SHP77 (cell line): ENCODE results near the gene HERC2.
"Not testable (repeated sequence)": the region's sequence is repeated elsewhere in the genome, so short reads cannot be mapped to it uniquely, and the experiment has no call there.

ENCODE experiments used
- DNase-seq, 2 experiments: peaks; one replicate each; lab custom pipeline; 2025; lab: John Stamatoyannopoulos, UW

The HERC2 gene

GRCh38 chr15:28273873-28274610 is 47.9 kb downstream of the HERC2 start:
- DNase-seq = no peak

DNA sequence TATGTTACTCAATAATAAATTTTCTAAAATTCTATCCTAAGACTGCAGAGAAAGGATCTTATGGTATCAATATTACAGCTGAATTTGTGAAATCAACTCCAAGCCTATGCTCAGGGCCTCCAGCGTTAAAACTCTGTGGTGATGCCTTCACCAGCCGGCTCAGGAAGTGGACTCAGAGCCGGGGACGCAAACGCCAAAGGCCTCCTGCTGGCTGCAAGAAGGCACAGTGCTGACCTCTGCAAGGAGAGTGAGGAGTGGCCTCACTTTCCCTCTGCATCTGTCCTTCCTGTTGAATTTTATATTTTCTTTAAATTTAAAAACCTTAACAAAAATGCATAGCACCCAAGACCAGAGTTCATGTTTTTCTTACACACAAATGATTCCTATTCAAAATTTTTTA is 48.5 kb downstream of the HERC2 start:
- no peak for DNase-seq

GRCh38 chr15:28272587-28272986 is 49.4 kb downstream of the HERC2 start:
- DNase-seq = no peak

- no peak for DNase-seq
These were observed 50.2 kb downstream of the HERC2 start for GRCh38 chr15:28271697-28272260.

GRCh38 chr15:28269097-28269496 is 52.9 kb downstream of the HERC2 start:
- DNase-seq = no peak

DNA sequence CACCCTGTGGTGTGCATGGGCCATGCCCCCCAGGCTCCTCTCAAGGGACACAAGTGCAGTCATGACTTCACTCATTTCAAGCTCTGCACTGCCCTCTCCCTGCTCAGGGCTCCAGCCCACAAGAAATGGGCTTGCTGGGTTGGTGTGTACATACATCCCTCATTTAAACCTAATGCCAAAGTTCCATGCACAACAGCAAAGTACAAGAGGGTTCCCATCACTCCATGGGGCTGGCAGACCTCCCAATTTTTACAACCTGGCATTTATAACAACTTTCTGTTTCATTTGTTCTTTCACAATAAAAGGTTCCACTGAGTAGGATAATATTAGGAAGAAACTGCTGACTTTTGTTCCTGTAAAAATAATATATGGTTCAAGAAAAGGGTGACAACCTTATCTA is 54.3 kb downstream of the HERC2 start:
- no peak for DNase-seq

DNA sequence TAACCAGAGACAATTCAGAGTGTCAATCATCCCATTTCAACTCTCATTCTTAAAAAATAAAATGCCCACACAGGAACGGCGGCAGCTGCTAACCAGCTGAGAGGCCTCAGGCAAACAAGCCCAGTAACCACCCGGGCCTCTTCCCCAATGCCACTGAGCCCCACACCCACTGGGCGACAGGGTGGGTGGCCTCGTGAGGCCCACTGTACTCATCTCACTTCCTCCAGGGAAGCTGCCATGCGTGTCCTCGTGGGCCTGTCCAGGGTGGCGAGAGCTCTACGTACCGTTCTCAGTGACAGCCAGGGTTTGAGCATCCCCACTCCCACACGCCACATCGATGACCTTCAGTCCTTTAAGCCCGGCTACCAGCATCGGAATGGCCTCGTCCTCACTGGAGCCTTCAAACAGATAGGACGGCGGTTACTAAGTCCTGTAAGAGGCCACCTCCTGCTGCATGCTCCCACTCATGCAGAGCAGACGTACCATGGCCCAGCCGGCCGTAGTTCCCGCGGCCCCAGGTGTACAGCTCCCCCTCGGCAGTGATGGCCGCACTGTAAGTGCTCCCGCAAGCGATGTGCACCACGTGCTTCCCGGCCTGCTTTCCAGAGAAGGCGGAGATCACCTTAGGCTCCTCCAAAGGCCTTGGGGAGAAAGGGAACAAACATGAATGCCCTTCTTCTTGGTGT is 56.5 kb downstream of the HERC2 start:
- no peak for DNase-seq

DNA sequence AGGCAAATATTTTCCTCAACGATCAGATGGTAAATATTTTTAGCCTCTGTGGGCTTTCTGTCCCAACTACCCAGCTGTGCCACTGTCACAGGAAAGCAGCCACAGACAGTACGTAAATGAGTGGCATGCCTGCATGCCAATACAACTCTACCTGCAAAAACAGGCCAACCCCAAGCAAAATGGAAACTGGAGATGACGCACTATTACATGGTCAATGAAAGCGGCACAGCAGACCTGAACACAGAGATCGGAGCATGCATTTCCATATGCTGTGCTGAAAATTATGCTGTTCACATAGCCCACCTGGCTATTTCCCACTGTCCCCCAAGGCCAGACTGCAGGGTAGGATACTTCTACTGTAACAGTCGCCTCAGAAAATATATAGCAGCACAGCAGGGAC is 57.8 kb downstream of the HERC2 start:
- DNase-seq = no peak

GRCh38 chr15:28262438-28262837 is 59.5 kb downstream of the HERC2 start:
- no peak for DNase-seq

GRCh38 chr15:28260722-28261121 is 61.3 kb downstream of the HERC2 start:
- no peak for DNase-seq

DNA sequence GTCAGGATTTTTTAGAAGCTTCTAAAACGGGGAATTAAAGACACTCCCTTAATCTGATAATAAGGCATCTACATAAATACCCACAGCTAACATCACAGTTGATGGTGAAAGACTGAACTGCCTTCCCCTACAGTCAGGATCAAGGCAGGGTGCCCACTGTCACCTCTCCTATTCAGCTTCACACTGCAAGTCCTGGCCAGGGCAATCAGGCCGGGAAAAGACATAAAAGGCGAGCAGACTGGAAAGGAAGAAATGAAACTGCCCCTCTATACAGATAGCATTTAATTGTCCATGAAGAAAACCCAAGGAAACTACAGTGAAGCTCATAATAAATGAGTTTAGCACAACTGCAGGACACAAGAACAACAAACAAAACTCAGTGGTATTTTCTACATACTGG is 61.7 kb downstream of the HERC2 start:
- no peak for DNase-seq

DNA sequence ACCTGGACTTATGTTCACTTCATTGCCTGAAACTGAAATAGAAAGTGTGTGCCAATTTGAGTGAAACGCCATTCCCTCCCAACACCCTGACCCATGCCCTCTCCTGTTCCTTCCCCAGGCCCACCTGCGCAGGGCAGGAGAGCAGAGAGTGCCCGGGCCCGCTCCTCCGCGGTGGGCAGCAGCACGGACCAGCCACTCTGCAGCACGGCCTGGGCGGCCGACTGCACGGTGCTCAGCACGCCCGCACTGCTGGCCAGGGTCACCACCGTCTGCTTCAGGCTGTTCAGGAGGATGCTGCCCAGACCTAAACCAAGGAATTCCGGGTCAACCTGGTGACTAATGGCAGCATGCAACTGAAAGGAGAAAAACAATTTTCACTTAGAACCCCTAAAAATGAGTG is 66.0 kb downstream of the HERC2 start:
- no peak for DNase-seq

- no peak for DNase-seq
These were observed 69.1 kb downstream of the HERC2 start for GRCh38 chr15:28252831-28253230.

DNA sequence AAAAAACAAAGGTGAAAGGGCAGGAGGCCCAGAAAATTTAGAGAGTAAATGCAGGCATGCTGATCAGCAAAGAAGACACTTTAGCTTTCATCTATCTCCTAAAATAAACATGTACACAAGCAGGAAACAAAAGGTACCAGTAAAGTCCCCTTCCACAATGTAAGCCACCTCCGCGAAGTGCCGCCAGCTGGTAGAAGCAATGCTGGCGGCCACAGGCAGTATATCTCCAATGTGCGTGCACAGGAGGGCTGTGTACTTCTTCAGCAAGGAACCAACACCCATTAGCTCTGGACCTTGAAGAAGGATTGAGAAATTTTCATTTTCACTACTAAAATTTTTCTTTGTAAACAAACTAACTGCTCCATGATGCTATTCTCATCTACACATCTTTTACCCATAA is 75.4 kb downstream of the HERC2 start:
- DNase-seq = no peak

DNA sequence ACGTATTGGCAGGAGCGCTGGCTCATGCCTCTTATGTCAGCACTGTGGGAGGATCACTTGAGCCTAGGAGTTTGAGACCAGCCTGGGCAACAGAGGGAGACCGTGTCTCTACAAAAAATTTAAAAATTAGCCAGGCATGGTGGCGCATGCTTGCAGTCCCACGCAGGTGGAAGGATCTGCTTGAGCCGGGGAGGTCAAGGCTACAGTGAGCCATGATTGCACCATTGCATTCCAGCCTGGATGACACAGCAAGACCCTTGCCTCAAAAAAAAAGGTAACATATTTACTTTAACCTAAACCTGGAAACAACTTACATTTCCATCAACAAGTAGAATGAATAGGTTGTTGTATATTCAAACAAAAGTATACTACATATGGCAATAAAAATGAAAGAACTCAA is 78.1 kb downstream of the HERC2 start:
- no peak for DNase-seq

DNA sequence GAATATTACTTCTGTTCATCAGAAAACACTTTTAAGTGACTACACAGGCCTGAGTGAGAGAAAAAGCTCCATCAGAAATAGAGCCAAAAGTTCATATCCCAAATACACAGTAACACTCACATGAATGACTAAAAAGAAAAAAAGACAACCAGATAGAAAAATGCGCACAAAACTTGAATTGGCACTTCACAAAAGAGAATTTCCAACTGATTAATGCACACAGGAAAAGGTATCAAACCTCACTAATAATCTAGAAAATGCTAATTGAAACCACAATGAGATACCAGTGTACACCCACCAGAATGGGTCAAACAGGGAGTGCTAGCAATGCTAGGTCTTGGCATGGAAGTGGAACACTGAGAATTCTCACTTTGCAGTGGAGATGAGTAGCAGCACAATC is 78.6 kb downstream of the HERC2 start:
- no peak for DNase-seq

GRCh38 chr15:28238296-28238695 is 83.7 kb downstream of the HERC2 start:
- not testable (repeated sequence) for DNase-seq

- not testable (repeated sequence) for DNase-seq
These were observed 90.2 kb downstream of the HERC2 start for GRCh38 chr15:28231743-28232142.

DNA sequence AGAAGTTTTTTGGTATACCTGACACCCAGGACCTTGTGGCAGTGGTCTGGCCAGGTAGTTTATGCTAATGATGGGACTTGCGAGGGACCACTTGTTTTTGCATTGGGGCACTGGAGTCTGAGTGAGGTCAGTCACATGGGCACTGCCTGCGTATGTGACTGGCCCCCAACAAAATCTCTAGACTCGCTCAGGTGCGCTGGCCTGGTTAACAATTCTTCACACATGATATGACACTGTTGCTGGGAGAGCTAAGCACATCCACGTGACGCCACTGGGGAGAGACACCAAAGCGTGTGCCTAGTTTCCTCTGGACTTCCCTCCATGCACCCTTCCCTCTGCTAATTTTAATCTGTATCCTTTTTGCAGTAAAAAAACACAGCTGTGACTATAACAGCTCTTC is 90.6 kb downstream of the HERC2 start:
- not testable (repeated sequence) for DNase-seq

- DNase-seq = not testable (repeated sequence)
These were observed 92.9 kb downstream of the HERC2 start for GRCh38 chr15:28228990-28229640.

DNA sequence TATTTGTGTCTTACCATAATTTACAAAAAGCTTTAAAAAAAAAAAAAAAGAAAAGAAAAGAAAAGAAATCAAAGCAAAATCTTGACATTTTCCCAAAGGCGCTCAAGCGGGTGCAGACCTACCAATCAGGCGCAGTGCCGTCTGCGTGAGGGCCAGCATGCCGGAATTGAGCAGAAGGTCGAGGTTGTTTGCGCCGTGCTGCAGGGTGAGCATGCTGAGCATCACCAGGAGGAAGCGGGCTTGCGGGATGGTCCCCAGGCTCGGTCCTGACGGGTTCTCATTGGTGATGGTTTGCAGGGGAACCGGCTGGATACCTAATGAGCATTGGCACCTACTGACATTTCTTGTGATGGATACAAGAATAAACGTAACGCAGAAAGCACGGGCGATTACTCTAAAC is 93.9 kb downstream of the HERC2 start:
- DNase-seq = no peak

- not testable (repeated sequence) for DNase-seq
These were observed 94.7 kb downstream of the HERC2 start for GRCh38 chr15:28227303-28227702.

DNA sequence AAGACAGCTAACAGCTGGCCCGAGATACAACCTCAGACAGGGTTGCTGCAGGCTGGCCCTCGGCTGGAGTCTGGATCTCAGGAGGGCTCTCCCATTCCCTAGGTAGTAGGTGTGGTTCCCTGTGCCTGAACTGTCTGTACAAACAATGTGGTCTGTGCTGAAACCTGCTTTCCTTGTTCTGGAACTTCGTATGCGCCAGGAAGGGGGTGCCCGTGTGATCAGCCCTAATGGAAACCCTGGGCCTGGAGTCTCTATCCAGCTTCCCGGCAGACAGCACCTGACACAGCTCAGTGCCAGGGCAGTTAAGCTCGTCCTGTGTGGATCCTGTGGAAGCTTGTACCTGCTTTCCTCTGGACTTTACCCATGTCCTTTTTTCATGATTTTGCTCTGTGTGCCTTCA is 99.4 kb downstream of the HERC2 start:
- DNase-seq = not testable (repeated sequence)
